RWPE1 (cell line): ENCODE data around the gene GALNT9.
"Not testable (repeated sequence)": the region's sequence is repeated elsewhere in the genome, so short reads cannot be mapped to it uniquely, and the experiment has no call there.

Experiments
- CTCF ChIA-PET: fragments of 350-600 bp; sonication (Branson Sonifier 250); formaldehyde crosslinking; extraction: SDS; loops from one replicate; lab custom pipeline; 2021; lab: Yijun Ruan, JAX
- POLR2A ChIA-PET: fragments of 400-600 bp; formaldehyde crosslinking; extraction: SDS; loops from one replicate; lab custom pipeline; 2020; ENCODE audit warnings: antibody characterized with exemption; ENCODE audit not compliant: low non-redundant PET; lab: Yijun Ruan, JAX
- DNase-seq: peaks from one replicate; pipeline ENCODE4 v3.0.0; 2012; ENCODE audit warnings: low spot score
- H3K27ac ChIP-seq: fragments of 450-650 bp; 2 replicates; pipeline ENCODE4 v1.5.1; 2017
- CTCF ChIP-seq: fragments of 450-650 bp; conservative IDR thresholded peaks from 2 replicates; pipeline ENCODE4 v1.5.1; 2017; ENCODE audit warnings: low read depth, mild to moderate bottlenecking

The GALNT9 gene

GRCh38 chr12:132257206-132257954 is 72.0 kb downstream of the GALNT9 start:
- no peak overlapping the region for H3K27ac ChIP-seq
- CTCF ChIA-PET, result interaction anchor here (1.0 kb wide), 1 partner anchor 9 kb away, joined by 3 read pairs; no protein-coding TSS in a partner anchor
- no peak for TF ChIP-seq CTCF
- POLR2A ChIA-PET, result no interaction called here
- no peak for DNase-seq

GRCh38 chr12:132256646-132257045 is 72.7 kb downstream of the GALNT9 start:
- DNase-seq, result no peak
- TF ChIP-seq CTCF, result no peak
- CTCF ChIA-PET, result interaction anchor here (1.0 kb wide), 1 partner anchor 9 kb away, joined by 3 read pairs; no protein-coding TSS in a partner anchor
- no peak overlapping the region for H3K27ac ChIP-seq
- POLR2A ChIA-PET, result no interaction called here

GRCh38 chr12:132255642-132256041 is 73.7 kb downstream of the GALNT9 start:
- TF ChIP-seq CTCF, result no peak
- no peak for DNase-seq
- no peak overlapping the region for H3K27ac ChIP-seq
- ChIA-PET CTCF (interaction anchor here (1.0 kb wide), 1 partner anchor 20 kb away, joined by 3 read pairs; no protein-coding TSS in a partner anchor), POLR2A (no interaction called here)

- no peak for DNase-seq
- no peak for TF ChIP-seq CTCF
- CTCF ChIA-PET, result no interaction called here
- no peak overlapping the region for H3K27ac ChIP-seq
- POLR2A ChIA-PET, result no interaction called here
These were observed 75.5 kb downstream of the GALNT9 start for GRCh38 chr12:132253698-132254480.

GRCh38 chr12:132252981-132253380 is 76.4 kb downstream of the GALNT9 start:
- POLR2A ChIA-PET, result not testable (repeated sequence)

GRCh38 chr12:132251741-132252490 is 77.5 kb downstream of the GALNT9 start:
- no peak overlapping the region for H3K27ac ChIP-seq
- TF ChIP-seq CTCF, result no peak
- DNase-seq, result no peak
- ChIA-PET POLR2A (no interaction called here), CTCF (no interaction called here)

More at GRCh38 chr12:132252981-132253380, 76.4 kb downstream of the GALNT9 start:
- CTCF ChIA-PET, DNase-seq, H3K27ac ChIP-seq: not testable (repeated sequence)
